ENCODE data around the gene ALPK3. TPM values are rescaled to one million over a fixed set of nuclear protein-coding genes. Genes with fewer than 3 reads are reported as not detected.

ALPK3 gene
- total RNA-seq, 2 donors from 2014 or later: 57.8 to 94.1 TPM

DNA sequence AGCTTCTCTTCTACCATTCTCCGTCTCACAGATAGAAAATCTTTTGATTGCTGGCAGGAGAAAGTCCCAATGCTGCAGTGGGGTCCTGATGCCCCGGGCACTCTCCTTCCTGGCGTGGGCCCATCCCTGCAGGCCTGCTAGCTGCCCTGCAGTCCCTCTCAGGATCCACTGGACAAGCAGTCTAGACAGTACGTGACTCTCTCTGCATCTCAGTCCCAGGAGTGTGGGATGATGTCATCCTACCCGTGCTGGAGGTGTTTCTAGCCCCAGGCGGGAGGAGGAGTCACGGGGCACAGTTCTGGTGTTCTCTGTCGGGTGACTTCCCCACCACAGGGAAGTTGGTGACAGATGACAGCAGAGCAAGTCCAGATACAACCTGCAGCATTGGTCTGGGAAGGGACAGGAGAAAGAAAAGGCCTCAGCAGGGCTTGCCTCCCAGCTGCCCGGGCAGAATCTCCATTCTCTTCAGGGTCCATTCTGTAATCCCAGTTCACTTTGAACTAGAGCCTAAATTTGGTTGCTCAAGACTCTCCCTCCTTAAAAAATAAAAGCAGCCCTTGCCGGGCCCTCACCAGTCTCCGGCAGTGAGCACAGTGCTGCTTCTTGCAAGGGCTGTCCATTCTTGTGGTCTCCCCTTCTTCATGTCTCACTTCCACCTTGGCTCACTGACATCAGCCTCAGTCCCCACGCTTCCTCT, 97.9 kb downstream of the ALPK3 start:
- Mint-ChIP-seq H3K9me3 (no peaks in the 10 kb centered on the region), H3K4me1 (peaks cover 2% of the 10 kb centered on the region), H3K4me3 (no peak overlapping the region), H3K27me3 (ENCODE audit: insufficient read depth) (peaks cover 3% of the 10 kb centered on the region), H3K36me3 (ENCODE audit: low read depth) (no peaks in the 10 kb centered on the region), H3K27ac (peak overlapping the region; percentile 82)
- H3K9ac ChIP-seq (ENCODE audit: extremely low read depth, low read length, poor library complexity, severe bottlenecking): no peak overlapping the region
- no peaks in the 10 kb centered on the region for H3K36me3 ChIP-seq (ENCODE audit: control insufficient read depth, insufficient read depth, low read length)
- no peaks in the 10 kb centered on the region for H3K4me1 ChIP-seq (ENCODE audit: control insufficient read depth, insufficient read depth, low read length)
- peak overlapping the region; percentile 90 for H3K27ac ChIP-seq (ENCODE audit: low read depth, low read length)
- no peak overlapping the region for H3K4me3 ChIP-seq (ENCODE audit: low read length)
- DNase-seq: peak; percentile 67
- WGBS, 2 experiments (ENCODE audit: insufficient coverage in 1 of 2, insufficient read length in 1 of 2): 75% methylated on average over 8 to 12 of the region's 12 CpGs
- H3K9me3 ChIP-seq (ENCODE audit: control insufficient read depth, low read length): no peaks in the 10 kb centered on the region
- no peaks in the 10 kb centered on the region for H3K27me3 ChIP-seq (ENCODE audit: control insufficient read depth, insufficient read depth, low read length, poor library complexity, severe bottlenecking)
- TF ChIP-seq, protein P1, sequence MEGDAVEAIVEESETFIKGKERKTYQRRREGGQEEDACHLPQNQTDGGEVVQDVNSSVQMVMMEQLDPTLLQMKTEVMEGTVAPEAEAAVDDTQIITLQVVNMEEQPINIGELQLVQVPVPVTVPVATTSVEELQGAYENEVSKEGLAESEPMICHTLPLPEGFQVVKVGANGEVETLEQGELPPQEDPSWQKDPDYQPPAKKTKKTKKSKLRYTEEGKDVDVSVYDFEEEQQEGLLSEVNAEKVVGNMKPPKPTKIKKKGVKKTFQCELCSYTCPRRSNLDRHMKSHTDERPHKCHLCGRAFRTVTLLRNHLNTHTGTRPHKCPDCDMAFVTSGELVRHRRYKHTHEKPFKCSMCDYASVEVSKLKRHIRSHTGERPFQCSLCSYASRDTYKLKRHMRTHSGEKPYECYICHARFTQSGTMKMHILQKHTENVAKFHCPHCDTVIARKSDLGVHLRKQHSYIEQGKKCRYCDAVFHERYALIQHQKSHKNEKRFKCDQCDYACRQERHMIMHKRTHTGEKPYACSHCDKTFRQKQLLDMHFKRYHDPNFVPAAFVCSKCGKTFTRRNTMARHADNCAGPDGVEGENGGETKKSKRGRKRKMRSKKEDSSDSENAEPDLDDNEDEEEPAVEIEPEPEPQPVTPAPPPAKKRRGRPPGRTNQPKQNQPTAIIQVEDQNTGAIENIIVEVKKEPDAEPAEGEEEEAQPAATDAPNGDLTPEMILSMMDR (conservative IDR thresholded peaks at IDR 0.05): no peak

DNA sequence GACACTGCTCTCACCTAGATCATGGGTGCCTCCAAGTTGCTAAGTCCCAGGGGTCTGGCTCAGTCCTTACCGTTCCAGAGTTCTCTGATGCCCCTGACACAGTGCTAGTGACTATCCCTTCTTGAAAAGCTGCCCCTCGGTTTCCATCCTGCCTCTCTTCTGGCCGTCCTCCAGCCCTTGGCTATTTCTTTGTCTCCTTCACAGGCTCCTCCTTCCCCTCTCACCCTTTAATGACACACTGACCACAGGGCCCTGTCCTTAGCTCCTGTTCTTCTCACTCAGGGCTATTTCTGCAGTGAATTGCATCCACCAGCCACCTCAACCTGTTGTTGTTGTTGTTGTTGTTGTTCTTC, 98.4 kb downstream of the ALPK3 start:
- no peaks in the 10 kb centered on the region for H3K9me3 Mint-ChIP-seq
- 85 to 94% methylated on average over 2 to 3 of the region's 3 CpGs for WGBS, 2 experiments (ENCODE audit: insufficient coverage in 1 of 2, insufficient read length in 1 of 2)
- Histone ChIP-seq H3K4me3 (ENCODE audit: low read length) (no peak overlapping the region), H3K27me3 (ENCODE audit: control insufficient read depth, insufficient read depth, low read length, poor library complexity, severe bottlenecking) (no peaks in the 10 kb centered on the region), H3K9ac (ENCODE audit: extremely low read depth, low read length, poor library complexity, severe bottlenecking) (no peak overlapping the region), H3K9me3 (ENCODE audit: control insufficient read depth, low read length) (no peaks in the 10 kb centered on the region), H3K36me3 (ENCODE audit: control insufficient read depth, insufficient read depth, low read length) (no peaks in the 10 kb centered on the region), H3K4me1 (ENCODE audit: control insufficient read depth, insufficient read depth, low read length) (no peaks in the 10 kb centered on the region), H3K27ac (ENCODE audit: low read depth, low read length) (peak overlapping the region; percentile 90)
- H3K4me3 Mint-ChIP-seq: no peak overlapping the region
- TF ChIP-seq, protein P1 (conservative IDR thresholded peaks at IDR 0.05): no peak
- peaks cover 3% of the 10 kb centered on the region for H3K27me3 Mint-ChIP-seq (ENCODE audit: insufficient read depth)
- peak; percentile 28 for DNase-seq
- H3K4me1 Mint-ChIP-seq: peaks cover 2% of the 10 kb centered on the region
- no peaks in the 10 kb centered on the region for H3K36me3 Mint-ChIP-seq (ENCODE audit: low read depth)
- H3K27ac Mint-ChIP-seq: no peak overlapping the region

DNA sequence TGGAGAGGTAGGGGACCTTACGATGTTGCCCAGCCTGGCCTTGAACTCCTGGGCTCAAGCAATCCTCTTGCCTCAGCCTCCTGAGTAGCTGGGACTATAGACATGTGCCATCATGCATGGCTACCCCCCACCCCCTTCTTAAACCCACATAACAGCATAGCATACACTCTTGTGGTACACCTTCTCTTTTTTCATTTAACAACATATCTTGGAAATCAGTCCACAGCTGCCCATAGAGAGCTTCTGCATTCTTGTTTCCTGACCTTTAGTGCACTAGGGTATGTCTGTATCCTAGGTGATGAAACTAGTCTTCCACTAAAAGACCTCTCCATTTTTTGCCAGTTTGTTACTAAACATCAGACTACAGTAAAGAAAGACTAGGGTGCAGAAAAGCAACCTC, 100.3 kb downstream of the ALPK3 start:
- Mint-ChIP-seq H3K27me3 (ENCODE audit: insufficient read depth) (peaks cover 3% of the 10 kb centered on the region), H3K36me3 (ENCODE audit: low read depth) (no peaks in the 10 kb centered on the region), H3K27ac (no peak overlapping the region), H3K4me3 (no peak overlapping the region), H3K9me3 (no peaks in the 10 kb centered on the region), H3K4me1 (peaks cover 2% of the 10 kb centered on the region)
- Histone ChIP-seq H3K4me1 (ENCODE audit: control insufficient read depth, insufficient read depth, low read length) (no peaks in the 10 kb centered on the region), H3K9me3 (ENCODE audit: control insufficient read depth, low read length) (no peaks in the 10 kb centered on the region), H3K27me3 (ENCODE audit: control insufficient read depth, insufficient read depth, low read length, poor library complexity, severe bottlenecking) (no peaks in the 10 kb centered on the region), H3K36me3 (ENCODE audit: control insufficient read depth, insufficient read depth, low read length) (no peaks in the 10 kb centered on the region), H3K4me3 (ENCODE audit: low read length) (no peak overlapping the region), H3K9ac (ENCODE audit: extremely low read depth, low read length, poor library complexity, severe bottlenecking) (no peak overlapping the region), H3K27ac (ENCODE audit: low read depth, low read length) (no peak overlapping the region)
- TF ChIP-seq, protein P1 (conservative IDR thresholded peaks at IDR 0.05): no peak
- DNase-seq: no peak
- WGBS, 2 experiments (ENCODE audit: insufficient coverage in 1 of 2, insufficient read length in 1 of 2): 95 to 100% methylated on average over 1 of the region's 1 CpG

Measured in endodermal cell (in vitro differentiated cells).